ENCODE data around the gene ZIC1.

The ZIC1 gene

DNA sequence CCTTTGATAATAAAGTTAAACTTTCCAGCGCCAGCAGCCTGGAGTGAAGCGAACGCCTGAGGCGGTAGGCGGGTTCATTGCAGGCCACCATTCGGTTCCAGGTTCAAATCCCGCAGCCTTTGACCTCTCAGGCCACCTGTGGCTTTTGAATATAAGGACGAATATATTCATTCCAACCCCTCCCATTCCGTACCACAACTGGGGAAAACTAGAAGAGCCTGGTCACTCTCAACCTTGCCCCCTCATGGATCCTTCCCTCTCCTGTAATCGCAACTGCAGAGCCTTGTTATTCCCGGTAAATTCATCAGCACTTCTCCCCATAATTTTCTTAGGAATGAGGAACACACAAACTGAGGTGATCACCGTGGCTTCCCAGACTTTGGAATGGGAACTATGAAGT is 38.0 kb upstream of the ZIC1 start:
- H3K36me3 Mint-ChIP-seq, result peaks cover 2% of the 10 kb centered on the region
- H3K4me1 Mint-ChIP-seq, result no peaks in the 10 kb centered on the region
- ATAC-seq (ENCODE audit: low read depth) (no peak), DNase-seq (ENCODE audit: low spot score in 2 of 2) (no peak)
- H3K4me3 Mint-ChIP-seq, result no peak overlapping the region
- H3K27me3 Mint-ChIP-seq, result peaks cover 31% of the 10 kb centered on the region
- no peak overlapping the region for H3K27ac Mint-ChIP-seq
- peaks cover 2% of the 10 kb centered on the region for H3K9me3 Mint-ChIP-seq

DNA sequence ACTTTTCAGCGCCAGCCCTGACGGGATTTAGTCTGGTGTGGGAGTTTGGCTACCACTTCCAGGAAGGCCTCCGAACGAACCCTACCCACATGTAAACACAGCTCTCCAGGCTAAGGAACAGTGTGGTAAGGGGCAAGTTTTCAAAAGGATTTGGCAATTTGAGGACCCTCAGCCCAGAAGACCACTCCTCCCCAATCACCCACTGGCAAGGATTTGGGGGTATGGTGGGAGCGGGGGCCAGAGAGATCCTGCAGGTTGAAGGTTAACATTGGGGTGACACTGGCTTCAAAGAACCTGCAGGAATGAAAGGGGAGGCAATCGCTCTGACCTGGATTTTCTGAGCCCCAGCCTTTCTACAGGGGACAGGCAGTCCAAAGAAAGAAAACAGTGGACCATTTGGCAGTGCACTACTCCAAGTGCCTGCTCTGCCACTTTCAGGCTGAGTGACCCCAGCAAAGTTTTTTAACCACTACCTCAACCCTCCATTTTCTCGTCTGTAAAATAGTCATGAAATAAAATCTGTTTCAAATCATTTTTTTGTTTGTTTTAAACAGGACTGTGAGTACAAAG is 37.3 kb upstream of the ZIC1 start:
- H3K4me1 Mint-ChIP-seq, result no peaks in the 10 kb centered on the region
- no peak for DNase-seq (ENCODE audit: low spot score in 2 of 2)
- H3K27ac Mint-ChIP-seq, result no peak overlapping the region
- H3K9me3 Mint-ChIP-seq, result peaks cover 2% of the 10 kb centered on the region
- H3K4me3 Mint-ChIP-seq, result no peak overlapping the region
- peaks cover 2% of the 10 kb centered on the region for H3K36me3 Mint-ChIP-seq
- peaks cover 31% of the 10 kb centered on the region for H3K27me3 Mint-ChIP-seq
- ATAC-seq (ENCODE audit: low read depth), result no peak

DNA sequence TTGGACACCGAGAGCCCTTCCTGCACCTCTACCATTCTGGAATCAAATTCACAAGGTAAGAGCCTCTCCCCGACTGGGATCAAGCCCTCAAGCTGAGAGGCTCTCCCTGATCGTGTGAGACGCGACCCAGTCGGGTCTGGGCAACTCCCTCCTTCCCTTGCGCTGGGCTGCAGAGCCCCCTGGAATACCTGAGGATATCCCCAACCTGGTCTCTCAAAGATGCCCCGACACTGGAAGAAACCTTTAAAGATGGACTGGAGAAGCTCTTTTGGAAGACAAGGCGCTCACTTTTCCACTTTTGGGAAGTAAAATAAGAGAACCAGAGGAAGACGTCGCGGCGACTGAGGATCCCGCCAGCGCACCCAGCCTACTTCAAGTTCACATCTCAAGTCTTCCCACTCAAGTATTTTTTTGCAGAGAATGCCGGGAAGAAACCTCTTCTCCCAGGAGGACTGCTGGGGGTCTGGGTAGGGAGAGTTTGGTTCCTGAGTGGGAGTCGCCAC is 36.6 kb upstream of the ZIC1 start:
- H3K9me3 Mint-ChIP-seq, result peaks cover 2% of the 10 kb centered on the region
- no peak overlapping the region for H3K27ac Mint-ChIP-seq
- no peaks in the 10 kb centered on the region for H3K4me1 Mint-ChIP-seq
- H3K4me3 Mint-ChIP-seq, result no peak overlapping the region
- ATAC-seq (ENCODE audit: low read depth), result no peak
- no peak for DNase-seq (ENCODE audit: low spot score in 2 of 2)
- H3K36me3 Mint-ChIP-seq, result peaks cover 2% of the 10 kb centered on the region
- H3K27me3 Mint-ChIP-seq, result peaks cover 35% of the 10 kb centered on the region

DNA sequence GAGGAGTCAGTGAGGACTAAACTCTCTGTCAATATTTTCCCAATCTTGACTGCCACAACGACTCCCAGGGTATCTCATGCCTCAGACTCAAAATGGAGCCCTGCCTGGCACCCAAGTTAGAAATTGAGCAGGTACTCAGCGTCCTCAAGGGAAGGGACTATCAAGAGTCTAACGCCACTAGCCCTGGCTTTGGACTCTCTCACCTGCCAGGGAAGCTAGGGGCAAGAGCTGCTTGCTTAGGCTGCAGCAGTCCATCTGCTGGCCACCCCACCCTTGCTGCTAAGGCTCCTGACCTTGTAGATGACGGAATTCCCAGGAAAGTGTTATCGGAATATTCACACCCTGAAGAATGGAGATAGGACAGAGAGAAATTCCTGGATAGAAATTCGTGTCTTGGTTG is 35.9 kb upstream of the ZIC1 start:
- Mint-ChIP-seq H3K27ac (no peak overlapping the region), H3K4me1 (no peaks in the 10 kb centered on the region), H3K4me3 (no peak overlapping the region), H3K27me3 (peaks cover 32% of the 10 kb centered on the region), H3K9me3 (peaks cover 2% of the 10 kb centered on the region), H3K36me3 (peaks cover 2% of the 10 kb centered on the region)
- ATAC-seq (ENCODE audit: low read depth) (no peak), DNase-seq (ENCODE audit: low spot score in 2 of 2) (no peak)

DNA sequence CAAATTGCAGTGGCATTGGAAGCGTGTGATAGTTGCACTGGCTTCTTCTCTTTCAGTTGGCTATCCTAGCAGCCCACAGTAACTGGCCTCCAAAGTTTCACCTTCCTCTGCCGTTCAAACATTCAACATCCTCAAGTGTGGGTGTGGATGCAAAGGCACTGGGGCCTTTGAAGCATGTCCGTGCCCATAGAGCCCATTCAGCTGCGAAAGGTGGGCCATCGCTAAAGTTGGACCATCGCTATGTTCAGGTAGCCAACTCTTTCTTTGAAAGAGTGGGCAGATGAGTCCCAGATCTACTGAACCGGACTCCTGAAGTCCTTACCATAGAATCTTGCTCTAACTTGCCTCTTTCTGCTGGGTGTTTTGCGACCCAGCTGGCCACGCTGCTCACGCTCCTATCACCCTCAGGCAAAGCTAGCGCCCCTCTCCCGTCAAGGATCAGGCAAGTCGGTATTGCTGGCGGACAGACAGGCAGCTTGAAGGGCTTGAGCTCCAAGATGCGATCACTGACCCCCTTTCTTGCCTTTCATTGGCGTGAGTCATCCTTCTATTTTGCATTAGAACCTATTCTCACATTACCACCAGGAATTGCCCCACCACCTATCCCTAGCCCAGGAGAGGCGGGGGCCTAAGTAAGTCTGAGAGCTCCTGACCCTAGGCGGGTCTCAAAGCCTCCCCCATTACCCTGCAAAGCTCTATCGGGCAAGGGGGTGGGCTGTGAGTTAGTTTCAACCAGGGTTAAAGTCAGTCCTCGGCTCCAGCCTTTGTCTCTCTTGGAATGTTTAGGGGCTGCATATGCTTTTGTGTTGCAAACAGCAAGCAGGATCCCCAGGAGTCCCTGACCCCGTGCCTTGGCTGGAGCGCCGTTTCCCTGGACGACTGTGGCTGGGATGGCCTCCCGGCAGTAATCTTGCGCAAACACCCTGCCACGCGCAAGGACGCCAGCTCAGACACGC is 31.5 kb upstream of the ZIC1 start:
- ATAC-seq (ENCODE audit: low read depth), result no peak
- H3K4me3 Mint-ChIP-seq, result no peak overlapping the region

DNA sequence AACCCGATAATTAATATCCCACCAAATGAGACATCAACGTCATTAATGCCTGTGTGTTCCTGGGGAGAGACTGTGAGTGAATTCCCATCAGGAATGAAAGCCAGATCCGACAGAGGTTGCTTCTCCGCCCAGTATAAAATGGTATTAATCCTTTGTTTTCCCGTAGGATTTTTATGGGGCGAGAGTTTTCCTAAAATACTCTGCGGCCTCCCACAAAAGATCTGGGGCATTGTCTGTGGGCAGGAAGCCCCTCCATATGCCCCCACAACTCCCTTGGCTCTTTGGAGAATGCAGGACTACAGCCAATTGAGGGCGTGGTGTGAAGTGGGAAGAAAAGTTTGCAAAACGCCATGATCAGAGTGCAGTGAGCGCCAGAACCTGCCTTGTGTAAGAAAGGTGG is 29.5 kb upstream of the ZIC1 start:
- DNase-seq (ENCODE audit: low spot score in 2 of 2) (no peak), ATAC-seq (ENCODE audit: low read depth) (no peak)
- H3K36me3 Mint-ChIP-seq, result no peaks in the 10 kb centered on the region
- H3K4me1 Mint-ChIP-seq, result no peaks in the 10 kb centered on the region
- H3K9me3 Mint-ChIP-seq, result no peaks in the 10 kb centered on the region
- H3K27ac Mint-ChIP-seq, result no peak overlapping the region
- no peak overlapping the region for H3K4me3 Mint-ChIP-seq
- H3K27me3 Mint-ChIP-seq, result peaks cover 18% of the 10 kb centered on the region

More for the DNA sequence above, 31.5 kb upstream of the ZIC1 start:
- H3K9me3 Mint-ChIP-seq, result no peaks in the 10 kb centered on the region
- no peak overlapping the region for H3K27ac Mint-ChIP-seq
- H3K4me1 Mint-ChIP-seq, result no peaks in the 10 kb centered on the region
- H3K36me3 Mint-ChIP-seq, result no peaks in the 10 kb centered on the region
- peaks cover 21% of the 10 kb centered on the region for H3K27me3 Mint-ChIP-seq
- DNase-seq (ENCODE audit: low spot score in 2 of 2), result no peak

DNA sequence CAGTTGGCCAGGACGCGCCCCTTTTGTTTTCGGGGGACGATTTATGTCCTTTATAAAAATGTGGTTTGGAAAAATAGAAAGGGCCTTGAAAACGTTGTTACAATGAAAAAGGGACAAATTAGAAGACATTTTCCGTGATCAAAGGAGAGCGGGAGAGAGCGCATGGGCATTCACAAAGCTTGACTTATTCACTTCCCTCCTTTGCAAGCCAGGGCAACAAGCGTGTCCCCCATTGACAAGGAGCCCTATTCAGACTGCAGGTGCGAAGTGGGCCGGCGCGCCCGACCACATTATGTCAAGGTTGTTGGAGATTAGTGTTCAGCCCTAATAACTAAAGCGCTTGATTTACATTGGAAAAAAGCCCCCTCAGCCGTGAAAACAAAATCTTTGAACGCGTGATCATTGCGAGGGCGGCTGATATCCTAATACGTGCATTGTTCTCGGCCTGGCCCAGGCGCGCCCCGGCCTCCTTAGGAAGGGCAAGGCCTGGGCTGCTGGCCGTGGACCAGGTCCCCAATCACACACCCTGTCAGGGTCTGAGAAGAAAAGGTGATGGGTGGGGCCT is 28.7 kb upstream of the ZIC1 start:
- H3K4me3 Mint-ChIP-seq, result no peak overlapping the region
- H3K27me3 Mint-ChIP-seq, result peaks cover 16% of the 10 kb centered on the region
- H3K36me3 Mint-ChIP-seq, result no peaks in the 10 kb centered on the region
- H3K27ac Mint-ChIP-seq, result no peak overlapping the region
- ATAC-seq (ENCODE audit: low read depth) (no peak), DNase-seq (ENCODE audit: low spot score in 2 of 2) (no peak)
- no peaks in the 10 kb centered on the region for H3K9me3 Mint-ChIP-seq
- H3K4me1 Mint-ChIP-seq, result no peaks in the 10 kb centered on the region

DNA sequence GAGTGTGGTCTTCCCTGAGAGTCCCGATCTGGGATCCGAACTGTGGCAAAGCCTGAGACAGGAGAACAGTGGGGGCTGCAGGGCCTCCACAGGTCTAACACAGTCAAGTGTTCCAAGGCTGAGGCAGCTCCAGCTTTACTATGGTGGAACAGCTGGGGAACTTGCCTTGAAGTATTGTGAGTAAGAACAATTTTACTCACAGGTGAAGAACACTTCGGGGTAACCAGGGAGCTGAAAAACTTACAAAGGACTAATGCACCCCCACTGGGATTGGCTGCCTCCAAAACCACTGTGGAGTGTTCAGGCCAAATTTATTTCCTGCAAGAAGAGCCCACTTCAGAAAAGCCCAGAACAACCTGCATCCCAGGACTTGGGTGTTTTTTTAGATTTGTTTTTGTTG is 28.2 kb upstream of the ZIC1 start:
- Mint-ChIP-seq H3K27ac (no peak overlapping the region), H3K4me3 (no peak overlapping the region)

DNA sequence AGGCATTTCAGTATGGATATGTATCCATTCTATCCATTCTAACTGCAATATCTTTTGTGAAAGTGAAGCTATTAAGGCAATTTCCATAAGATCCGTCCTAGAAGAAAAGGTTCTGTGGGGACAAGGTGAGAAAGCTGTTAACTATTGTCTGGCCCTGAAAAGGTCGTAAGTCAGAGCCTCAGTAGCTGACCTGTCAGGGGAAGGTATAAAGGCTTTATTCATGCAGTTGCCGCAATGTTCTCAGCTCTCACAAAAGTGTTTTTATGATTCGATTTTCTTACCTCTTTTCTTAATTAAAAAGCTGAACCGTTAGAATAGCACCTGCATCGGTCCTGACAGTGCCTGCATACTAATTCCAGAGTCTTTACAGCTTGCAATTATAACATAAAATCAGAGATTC is 27.6 kb upstream of the ZIC1 start:
- Mint-ChIP-seq H3K9me3 (no peaks in the 10 kb centered on the region), H3K4me1 (no peaks in the 10 kb centered on the region), H3K27me3 (peaks cover 16% of the 10 kb centered on the region), H3K4me3 (no peak overlapping the region), H3K36me3 (no peaks in the 10 kb centered on the region), H3K27ac (no peak overlapping the region)
- ATAC-seq (ENCODE audit: low read depth) (no peak), DNase-seq (ENCODE audit: low spot score in 2 of 2) (no peak)

More for the DNA sequence above, 28.2 kb upstream of the ZIC1 start:
- Mint-ChIP-seq H3K9me3 (no peaks in the 10 kb centered on the region), H3K36me3 (no peaks in the 10 kb centered on the region), H3K4me1 (no peaks in the 10 kb centered on the region), H3K27me3 (peaks cover 16% of the 10 kb centered on the region)
- DNase-seq (ENCODE audit: low spot score in 2 of 2) (no peak), ATAC-seq (ENCODE audit: low read depth) (no peak)

DNA sequence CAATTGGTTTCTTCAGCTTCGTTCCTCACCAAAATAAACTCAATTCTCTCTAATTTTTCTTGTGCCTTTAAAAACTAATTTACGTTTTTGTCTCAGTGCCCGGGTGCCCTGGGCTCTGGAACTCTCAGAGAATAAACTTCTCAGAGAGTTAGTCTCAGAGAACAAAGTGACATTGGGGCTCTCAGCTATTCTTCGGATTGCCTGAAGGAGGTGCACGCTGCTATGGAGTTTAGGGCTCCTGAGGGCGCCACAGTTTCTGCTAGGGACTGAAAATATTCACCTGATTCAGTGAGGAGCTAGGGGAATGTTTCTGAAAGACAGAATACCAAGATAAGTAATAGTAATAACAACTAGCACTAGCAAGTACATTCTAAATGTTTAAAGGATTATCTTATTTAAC is 25.5 kb upstream of the ZIC1 start:
- H3K27ac Mint-ChIP-seq, result no peak overlapping the region
- no peak overlapping the region for H3K4me3 Mint-ChIP-seq
- DNase-seq (ENCODE audit: low spot score in 2 of 2), result no peak
- H3K36me3 Mint-ChIP-seq, result no peaks in the 10 kb centered on the region
- ATAC-seq (ENCODE audit: low read depth), result no peak
- H3K27me3 Mint-ChIP-seq, result peaks cover 18% of the 10 kb centered on the region
- peaks cover 2% of the 10 kb centered on the region for H3K9me3 Mint-ChIP-seq
- H3K4me1 Mint-ChIP-seq, result no peaks in the 10 kb centered on the region

DNA sequence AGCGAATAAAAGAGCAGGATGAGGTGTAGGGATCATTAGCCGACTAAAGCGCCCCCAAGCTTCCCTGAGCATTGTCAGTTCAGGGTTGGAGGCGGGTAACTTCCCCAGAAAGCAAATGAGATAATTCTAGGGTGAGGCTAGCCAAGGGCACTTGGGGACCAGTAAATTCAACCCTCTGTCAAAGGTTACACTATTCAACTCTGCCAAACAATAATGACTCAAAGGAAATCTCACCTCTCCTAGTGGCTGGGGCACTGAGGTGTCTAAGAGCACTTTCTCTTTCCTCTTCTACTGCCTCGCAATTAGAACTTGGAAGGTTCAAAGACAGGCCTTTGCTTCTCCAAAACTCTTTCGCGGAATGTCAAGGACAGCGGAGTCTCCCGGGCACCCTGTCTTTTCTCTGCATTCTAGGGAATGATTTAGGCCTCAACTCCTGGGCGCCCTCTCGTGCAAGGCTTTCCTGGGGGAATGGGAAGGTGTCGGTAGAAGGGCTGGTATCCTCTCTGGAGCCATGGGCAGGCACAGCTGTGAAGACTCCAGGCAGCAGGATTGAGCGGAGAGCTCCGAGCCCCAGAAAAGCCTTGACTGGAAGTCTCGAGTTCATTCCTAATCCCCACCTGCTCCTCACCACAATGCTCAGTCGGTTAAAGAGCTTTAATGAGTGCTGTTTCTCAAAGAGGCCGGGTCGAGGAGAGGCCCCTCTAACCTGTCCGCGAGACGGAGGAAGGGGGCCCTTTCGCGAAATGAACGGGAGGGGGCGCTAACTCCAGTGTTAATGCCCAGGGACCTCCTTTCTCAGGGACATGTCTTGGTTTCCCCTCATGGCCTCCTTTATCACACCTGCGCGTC is 24.7 kb upstream of the ZIC1 start:
- H3K27ac Mint-ChIP-seq, result no peak overlapping the region

DNA sequence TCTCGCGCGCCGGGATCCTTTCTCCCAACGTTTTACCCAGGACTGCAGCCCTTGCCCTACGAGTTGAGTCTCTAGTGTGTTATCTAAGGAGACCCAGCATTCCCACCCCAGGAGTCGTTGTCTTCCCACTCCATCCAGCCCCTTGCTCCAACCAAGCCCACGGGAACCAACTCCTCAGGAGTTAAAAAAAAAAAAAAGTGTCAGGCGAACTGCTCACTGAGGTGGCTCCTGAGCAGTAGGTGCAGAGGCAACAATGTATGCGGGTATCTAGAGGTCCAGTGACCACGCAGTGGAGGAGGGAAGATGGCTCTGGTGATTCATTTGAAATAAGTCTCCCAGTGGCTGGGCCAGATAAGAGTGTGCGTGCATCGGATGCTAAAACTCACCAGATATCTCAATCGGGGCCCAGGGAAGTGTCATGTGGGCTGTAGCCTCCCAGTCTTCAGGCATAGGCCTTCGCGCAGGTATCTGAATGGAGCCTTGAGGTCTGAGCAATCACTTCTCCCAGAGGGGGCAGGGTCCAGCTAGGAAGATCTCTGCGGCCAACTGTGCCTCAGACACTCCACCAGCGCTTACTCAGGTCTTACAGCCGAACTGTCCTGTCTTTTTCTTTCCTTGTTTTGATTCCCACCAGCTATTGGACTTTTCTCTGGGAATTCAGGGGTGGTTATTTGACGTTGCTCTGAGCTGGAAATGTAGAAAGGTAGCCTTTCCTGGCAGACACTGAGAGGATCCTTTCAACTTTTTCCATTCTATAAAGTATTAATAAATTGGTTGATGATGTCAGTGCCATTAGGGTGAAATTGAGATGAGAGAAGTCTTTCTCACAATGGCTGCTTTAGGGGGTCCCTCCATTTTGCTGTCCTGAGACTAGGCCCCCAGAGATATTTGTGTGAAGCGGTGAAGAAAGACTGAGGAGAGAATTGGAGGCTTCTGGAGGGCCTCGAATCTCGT is 23.8 kb upstream of the ZIC1 start:
- ATAC-seq (ENCODE audit: low read depth), result no peak
- Mint-ChIP-seq H3K27ac (no peak overlapping the region), H3K4me3 (no peak overlapping the region), H3K4me1 (no peaks in the 10 kb centered on the region), H3K9me3 (peaks cover 2% of the 10 kb centered on the region), H3K27me3 (peaks cover 19% of the 10 kb centered on the region), H3K36me3 (no peaks in the 10 kb centered on the region)
- no peak for DNase-seq (ENCODE audit: low spot score in 2 of 2)

More for the DNA sequence above, 24.7 kb upstream of the ZIC1 start:
- DNase-seq (ENCODE audit: low spot score in 2 of 2) (no peak), ATAC-seq (ENCODE audit: low read depth) (no peak)
- no peaks in the 10 kb centered on the region for H3K36me3 Mint-ChIP-seq
- H3K4me3 Mint-ChIP-seq, result no peak overlapping the region
- H3K27me3 Mint-ChIP-seq, result peaks cover 20% of the 10 kb centered on the region
- no peaks in the 10 kb centered on the region for H3K4me1 Mint-ChIP-seq
- peaks cover 2% of the 10 kb centered on the region for H3K9me3 Mint-ChIP-seq

Measured in memory B cell (primary cell).